ENCODE results near the gene ABCA7. TPM values are rescaled to one million over a fixed set of nuclear protein-coding genes. Genes with fewer than 3 reads are reported as not detected.

Gene ABCA7
- total RNA-seq, 4 donors from 2014 or later: 0.59 to 10.4 (median 2.7) TPM

DNA sequence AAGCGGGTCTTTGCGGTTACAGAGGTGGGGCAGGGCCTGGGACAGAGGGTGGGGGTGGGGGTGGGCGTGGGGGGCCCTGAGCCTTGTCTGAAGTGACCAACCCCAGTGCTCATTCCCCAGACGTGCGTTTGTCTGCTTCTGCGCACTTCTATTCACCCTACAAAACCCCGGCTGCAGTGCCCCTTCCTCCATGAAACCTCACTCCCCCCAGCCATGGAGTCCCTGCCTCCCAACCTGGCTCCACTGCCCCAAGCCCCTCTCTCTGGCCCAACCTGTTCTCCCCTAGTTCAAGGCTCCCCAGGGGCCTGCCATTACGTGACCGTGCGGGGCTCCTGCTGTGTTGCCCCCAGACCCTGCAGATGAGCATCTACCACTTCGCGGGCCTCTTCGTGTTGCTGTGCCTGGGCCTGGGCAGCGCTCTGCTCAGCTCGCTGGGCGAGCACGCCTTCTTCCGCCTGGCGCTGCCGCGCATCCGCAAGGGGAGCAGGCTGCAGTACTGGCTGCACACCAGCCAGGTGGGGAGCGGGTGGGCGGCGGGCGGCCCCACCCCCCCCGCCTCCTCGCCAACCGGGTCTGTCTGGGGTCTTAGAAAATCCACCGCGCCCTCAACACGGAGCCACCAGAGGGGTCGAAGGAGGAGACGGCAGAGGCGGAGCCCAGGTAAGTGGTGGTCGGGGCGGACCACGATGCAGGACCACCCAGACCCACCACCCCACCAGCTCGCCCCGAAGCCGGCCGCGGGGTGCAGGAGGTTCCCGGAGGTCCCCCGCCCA is 31.5 kb upstream of the ABCA7 start:
- intact Hi-C loops (cut with DNase I; ENCODE audit: low total_unique reads): no loop called here
- Histone ChIP-seq H3K36me3 (no peaks in the 10 kb centered on the region), H3K4me1 (no peaks in the 10 kb centered on the region), H3K27ac (peak overlapping the region; percentile 61 to 74), H3K27me3 (no peaks in the 10 kb centered on the region), H3K4me3 (no peak overlapping the region), H3K9me3 (no peaks in the 10 kb centered on the region)
- TF ChIP-seq, protein P1, sequence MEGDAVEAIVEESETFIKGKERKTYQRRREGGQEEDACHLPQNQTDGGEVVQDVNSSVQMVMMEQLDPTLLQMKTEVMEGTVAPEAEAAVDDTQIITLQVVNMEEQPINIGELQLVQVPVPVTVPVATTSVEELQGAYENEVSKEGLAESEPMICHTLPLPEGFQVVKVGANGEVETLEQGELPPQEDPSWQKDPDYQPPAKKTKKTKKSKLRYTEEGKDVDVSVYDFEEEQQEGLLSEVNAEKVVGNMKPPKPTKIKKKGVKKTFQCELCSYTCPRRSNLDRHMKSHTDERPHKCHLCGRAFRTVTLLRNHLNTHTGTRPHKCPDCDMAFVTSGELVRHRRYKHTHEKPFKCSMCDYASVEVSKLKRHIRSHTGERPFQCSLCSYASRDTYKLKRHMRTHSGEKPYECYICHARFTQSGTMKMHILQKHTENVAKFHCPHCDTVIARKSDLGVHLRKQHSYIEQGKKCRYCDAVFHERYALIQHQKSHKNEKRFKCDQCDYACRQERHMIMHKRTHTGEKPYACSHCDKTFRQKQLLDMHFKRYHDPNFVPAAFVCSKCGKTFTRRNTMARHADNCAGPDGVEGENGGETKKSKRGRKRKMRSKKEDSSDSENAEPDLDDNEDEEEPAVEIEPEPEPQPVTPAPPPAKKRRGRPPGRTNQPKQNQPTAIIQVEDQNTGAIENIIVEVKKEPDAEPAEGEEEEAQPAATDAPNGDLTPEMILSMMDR (IDR thresholded peaks at IDR 0.05): no peak
- DNase-seq: peak in 1 of 2 donors; percentile 27

DNA sequence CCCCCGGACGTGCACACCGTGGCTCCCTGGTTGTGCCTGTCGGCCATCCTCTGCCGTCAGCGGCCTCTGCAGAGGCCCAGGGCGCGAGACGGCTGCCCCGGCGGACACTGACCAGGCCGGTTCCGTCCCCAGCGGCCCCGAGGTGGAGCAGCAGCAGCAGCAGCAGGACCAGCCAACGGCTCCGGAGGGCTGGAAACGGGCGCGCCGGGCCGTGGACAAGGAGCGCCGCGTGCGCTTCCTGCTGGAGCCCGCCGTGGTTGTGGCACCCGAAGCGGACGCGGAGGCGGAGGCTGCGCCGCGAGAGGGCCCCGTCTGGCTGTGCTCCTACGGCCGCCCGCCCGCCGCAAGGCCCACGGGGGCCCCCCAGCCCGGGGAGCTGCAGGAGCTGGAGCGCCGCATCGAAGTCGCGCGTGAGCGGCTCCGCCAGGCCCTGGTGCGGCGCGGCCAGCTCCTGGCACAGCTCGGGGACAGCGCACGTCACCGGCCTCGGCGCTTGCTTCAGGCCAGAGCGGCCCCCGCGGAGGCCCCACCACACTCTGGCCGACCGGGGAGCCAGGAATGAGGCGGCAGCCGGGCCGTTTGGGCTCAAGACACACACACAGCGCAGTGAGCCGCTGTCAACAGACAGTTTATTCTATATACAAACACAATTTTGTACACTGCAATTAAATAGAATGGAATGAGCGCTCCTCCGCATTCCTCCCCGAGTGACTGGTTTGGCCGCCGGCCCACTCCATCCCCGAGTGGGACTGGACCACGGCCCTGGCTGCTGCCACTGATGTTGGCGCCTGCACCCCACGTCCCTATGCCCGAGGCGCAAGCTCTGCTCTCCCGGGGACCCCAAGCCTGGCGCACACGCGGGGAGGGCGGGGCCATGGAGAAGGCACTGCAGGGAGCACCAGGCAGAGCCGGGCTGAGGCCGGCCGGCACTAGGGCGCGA is 30.6 kb upstream of the ABCA7 start:
- peak overlapping the region; percentile 61 to 74 for H3K27ac ChIP-seq
- DNase-seq: peak; percentile 68 to 81
- intact Hi-C loops (cut with DNase I; ENCODE audit: low total_unique reads): no loop called here
- TF ChIP-seq, protein P1 (IDR thresholded peaks at IDR 0.05): peak in 1 of 4 experiments; percentile 13
- peak in 1 of 2 donors; percentile 12 for TF ChIP-seq POLR2A (IDR thresholded peaks at IDR 0.05)
- H3K4me3 ChIP-seq: peak overlapping the region in 1 of 2 donors; percentile 24
- no peaks in the 10 kb centered on the region for H3K4me1 ChIP-seq
- H3K27me3 ChIP-seq: no peaks in the 10 kb centered on the region
- no peaks in the 10 kb centered on the region for H3K36me3 ChIP-seq
- H3K9me3 ChIP-seq: no peaks in the 10 kb centered on the region

DNA sequence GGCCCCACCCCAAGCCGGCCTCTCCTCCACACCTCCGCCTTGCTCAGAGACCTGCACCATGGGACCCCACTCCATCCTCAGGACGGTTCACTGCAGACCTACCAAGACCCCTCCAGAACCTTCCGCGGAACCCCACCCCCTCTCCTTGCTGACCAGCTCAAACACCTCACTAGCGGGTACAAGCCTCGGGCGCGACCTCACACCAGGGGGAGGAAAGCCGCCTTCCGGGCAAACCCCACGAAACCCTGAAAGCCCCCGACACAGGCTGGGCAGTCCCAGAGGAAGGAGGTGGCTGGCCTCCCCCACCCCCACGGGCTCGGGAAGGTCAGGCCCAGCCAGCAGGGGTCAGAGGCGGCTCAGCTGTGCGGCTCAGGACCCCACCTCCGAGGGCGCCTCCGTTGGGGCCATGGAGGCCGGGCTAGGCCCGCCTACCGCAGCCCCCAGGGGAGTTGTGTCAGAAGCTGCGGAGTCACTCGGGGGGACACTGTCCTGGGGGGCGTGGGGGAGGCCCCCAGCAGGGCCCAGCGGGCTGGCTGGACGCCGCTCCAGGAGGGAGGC is 29.8 kb upstream of the ABCA7 start:
- Histone ChIP-seq H3K27me3 (no peaks in the 10 kb centered on the region), H3K4me3 (no peak overlapping the region), H3K9me3 (no peaks in the 10 kb centered on the region), H3K4me1 (no peaks in the 10 kb centered on the region), H3K27ac (peak overlapping the region; percentile 61 to 74), H3K36me3 (no peaks in the 10 kb centered on the region)
- intact Hi-C loops (cut with DNase I; ENCODE audit: low total_unique reads): no loop called here
- TF ChIP-seq, protein P1 (IDR thresholded peaks at IDR 0.05): no peak
- peak in 1 of 2 donors; percentile 0 for TF ChIP-seq POLR2A (IDR thresholded peaks at IDR 0.05)
- DNase-seq: peak in 1 of 2 donors; percentile 38

DNA sequence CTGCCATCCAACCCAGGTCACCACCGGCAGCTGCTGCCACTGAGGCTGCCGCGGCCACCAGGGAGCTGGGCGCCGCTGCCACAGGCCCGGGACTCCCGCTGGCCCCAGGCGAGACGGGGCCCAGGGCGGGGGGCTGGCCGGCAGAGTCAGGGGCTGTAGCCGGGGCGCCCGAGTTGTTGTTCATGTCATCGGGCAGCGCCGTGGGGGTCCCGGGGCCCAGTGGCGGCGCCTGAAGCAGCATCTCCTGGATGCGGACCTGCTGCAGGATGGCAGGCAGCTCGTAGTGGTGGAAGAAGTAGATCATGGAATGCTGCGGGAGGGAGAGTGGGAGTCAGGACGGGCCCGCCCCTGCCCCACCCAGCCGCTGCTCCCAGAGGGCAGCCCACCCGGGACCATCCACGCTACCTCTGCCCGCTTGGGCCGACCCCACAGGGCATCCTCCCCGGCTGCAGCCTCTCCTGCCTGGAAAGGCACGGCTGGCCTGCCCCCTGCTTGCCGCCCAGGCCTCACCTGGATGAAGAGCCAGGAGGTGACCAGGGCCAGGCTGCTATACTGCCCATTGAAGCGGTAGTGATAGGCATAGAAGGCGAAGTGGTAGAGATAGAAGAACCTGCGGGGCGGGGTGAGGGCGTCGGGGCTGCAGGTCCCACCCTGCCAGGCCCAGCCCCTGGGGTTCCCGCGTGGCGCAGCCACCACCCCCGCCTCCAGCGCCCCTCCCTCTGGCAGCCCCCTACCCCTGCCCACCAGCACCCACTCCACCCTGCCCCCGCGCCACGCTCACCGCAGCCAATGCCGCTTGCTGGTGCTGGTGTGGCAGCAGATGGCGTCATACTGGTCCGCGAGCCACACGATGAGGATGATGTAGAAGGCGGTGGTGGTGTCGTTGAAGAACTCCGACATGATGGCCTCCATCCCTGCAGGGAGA is 29.1 kb upstream of the ABCA7 start:
- Histone ChIP-seq H3K4me1 (no peaks in the 10 kb centered on the region), H3K9me3 (no peaks in the 10 kb centered on the region), H3K36me3 (no peaks in the 10 kb centered on the region), H3K27ac (peak overlapping the region in 1 of 2 donors; percentile 74), H3K27me3 (no peaks in the 10 kb centered on the region), H3K4me3 (no peak overlapping the region)
- intact Hi-C loops (cut with DNase I; ENCODE audit: low total_unique reads): no loop called here
- peak in 1 of 2 donors; percentile 26 for DNase-seq
- no peak for TF ChIP-seq POLR2A (IDR thresholded peaks at IDR 0.05)
- TF ChIP-seq, protein P1 (IDR thresholded peaks at IDR 0.05): no peak

All from uterus (tissue), 4 donors.